GM18502 (cell line): ENCODE measurements around the gene CETN1.
A peak's percentile ranks its signal among the peaks of the same experiment; 100 is the strongest.

Source experiments
- ATAC-seq: cut with Tn5 transposase; IDR thresholded peaks from one replicate; pipeline ENCODE4 v1.9.1; 2021; ENCODE audit warnings: mild to moderate bottlenecking; ENCODE audit not compliant: unreplicated experiment, poor library complexity

Gene CETN1

GRCh38 chr18:574865-575645 lies 5.1 kb upstream of the CETN1 start:
- no peak for ATAC-seq

GRCh38 chr18:576924-577323 lies 3.3 kb upstream of the CETN1 start:
- ATAC-seq, result no peak

- no peak for ATAC-seq
Observed at GRCh38 chr18:577643-578375, 2.4 kb upstream of the CETN1 start.

- no peak for ATAC-seq
Observed at GRCh38 chr18:579238-579637, 942 bp upstream of the CETN1 start.

GRCh38 chr18:581096-581495 lies 916 bp downstream of the CETN1 start:
- no peak for ATAC-seq

GRCh38 chr18:582465-582864 lies 2.3 kb downstream of the CETN1 start:
- ATAC-seq, result no peak

- no peak for ATAC-seq
Observed at GRCh38 chr18:595068-595467, 14.9 kb downstream of the CETN1 start.

GRCh38 chr18:595571-595970 lies 15.4 kb downstream of the CETN1 start:
- ATAC-seq, result no peak

- ATAC-seq, result peak; percentile 66
Observed at GRCh38 chr18:596288-596881, 16.2 kb downstream of the CETN1 start.

GRCh38 chr18:598124-598589 lies 18.0 kb downstream of the CETN1 start:
- no peak for ATAC-seq

GRCh38 chr18:600107-600506 lies 19.9 kb downstream of the CETN1 start:
- no peak for ATAC-seq

GRCh38 chr18:604771-605170 lies 24.6 kb downstream of the CETN1 start:
- ATAC-seq, result no peak

GRCh38 chr18:607930-608329 lies 27.8 kb downstream of the CETN1 start:
- ATAC-seq, result no peak

GRCh38 chr18:610214-610928 lies 30.2 kb downstream of the CETN1 start:
- no peak for ATAC-seq

- no peak for ATAC-seq
Observed at GRCh38 chr18:612156-612555, 32.0 kb downstream of the CETN1 start.

- ATAC-seq, result no peak
Observed at GRCh38 chr18:614193-614592, 34.0 kb downstream of the CETN1 start.

GRCh38 chr18:615092-615521 lies 34.9 kb downstream of the CETN1 start:
- ATAC-seq, result no peak

- ATAC-seq, result no peak
Observed at GRCh38 chr18:615773-616172, 35.6 kb downstream of the CETN1 start.

GRCh38 chr18:616380-616995 lies 36.3 kb downstream of the CETN1 start:
- ATAC-seq, result peak; percentile 55

GRCh38 chr18:617970-618504 lies 37.9 kb downstream of the CETN1 start:
- ATAC-seq, result no peak
